ENCODE measurements around the gene AOAH. TPM values are rescaled to one million over a fixed set of nuclear protein-coding genes. Genes with fewer than 3 reads are reported as not detected.

The AOAH gene
- total RNA-seq, 1 experiment from 2014 or later = not detected

GRCh38 chr7:36565792-36566356 is 158.4 kb downstream of the AOAH start:
- ChIA-PET POLR2A (interaction anchor here (0.7 to 0.9 kb wide), 3 partner anchors 11 to 615 kb away, joined by 3 to 4 read pairs (median 3); no protein-coding TSS in a partner anchor), CTCF (interaction anchor here (0.7 to 0.8 kb wide), 4 partner anchors 22 to 436 kb away, joined by 3 to 4 read pairs (median 4); no protein-coding TSS in a partner anchor)
- no TSS peak for BruUV-seq (replicated peaks)
- H3K4me1 Mint-ChIP-seq (ENCODE audit: insufficient read depth, unreplicated experiment) = peaks cover 16% of the 10 kb centered on the region
- TF ChIP-seq CTCF (IDR thresholded peaks at IDR 0.05; ENCODE audit: unreplicated experiment) = no peak
- intact Hi-C loops (cut with micrococcal nuclease) = no loop called here
- peak overlapping the region; percentile 68 for H3K27ac Mint-ChIP-seq (ENCODE audit: low read depth, unreplicated experiment)
- no peaks in the 10 kb centered on the region for H3K27me3 Mint-ChIP-seq (ENCODE audit: insufficient read depth, unreplicated experiment)
- DNase-seq (ENCODE audit: unreplicated experiment) = peak; percentile 62
- no peak overlapping the region for H3K4me3 Mint-ChIP-seq (ENCODE audit: unreplicated experiment)
- H3K36me3 Mint-ChIP-seq (ENCODE audit: insufficient read depth, unreplicated experiment) = no peaks in the 10 kb centered on the region
- no peaks in the 10 kb centered on the region for H3K9me3 Mint-ChIP-seq (ENCODE audit: unreplicated experiment)

- Mint-ChIP-seq H3K36me3 (ENCODE audit: insufficient read depth, unreplicated experiment) (no peaks in the 10 kb centered on the region), H3K4me3 (ENCODE audit: unreplicated experiment) (no peak overlapping the region), H3K9me3 (ENCODE audit: unreplicated experiment) (no peaks in the 10 kb centered on the region), H3K4me1 (ENCODE audit: insufficient read depth, unreplicated experiment) (peaks cover 16% of the 10 kb centered on the region), H3K27ac (ENCODE audit: low read depth, unreplicated experiment) (no peak overlapping the region), H3K27me3 (ENCODE audit: insufficient read depth, unreplicated experiment) (no peaks in the 10 kb centered on the region)
- no peak for DNase-seq (ENCODE audit: unreplicated experiment)
- BruUV-seq (replicated peaks) = no TSS peak
- ChIA-PET POLR2A (no interaction called here), CTCF (interaction anchor here (0.6 to 1.2 kb wide), 2 partner anchors 41 to 81 kb away, joined by 3 to 5 read pairs; no protein-coding TSS in a partner anchor)
- no peak for TF ChIP-seq CTCF (IDR thresholded peaks at IDR 0.05; ENCODE audit: unreplicated experiment)
- intact Hi-C loops (cut with micrococcal nuclease) = no loop called here
Observed at GRCh38 chr7:36564489-36564888, 159.8 kb downstream of the AOAH start.

- TF ChIP-seq CTCF (IDR thresholded peaks at IDR 0.05; ENCODE audit: unreplicated experiment) = no peak
- Mint-ChIP-seq H3K4me1 (ENCODE audit: insufficient read depth, unreplicated experiment) (peaks cover 16% of the 10 kb centered on the region), H3K27ac (ENCODE audit: low read depth, unreplicated experiment) (no peak overlapping the region), H3K4me3 (ENCODE audit: unreplicated experiment) (no peak overlapping the region), H3K36me3 (ENCODE audit: insufficient read depth, unreplicated experiment) (no peaks in the 10 kb centered on the region), H3K9me3 (ENCODE audit: unreplicated experiment) (no peaks in the 10 kb centered on the region), H3K27me3 (ENCODE audit: insufficient read depth, unreplicated experiment) (no peaks in the 10 kb centered on the region)
- ChIA-PET CTCF (interaction anchor here (0.6 to 1.3 kb wide), 4 partner anchors 42 to 106 kb away, joined by 3 to 6 read pairs (median 4); no protein-coding TSS in a partner anchor), POLR2A (interaction anchor here (0.7 kb wide), 1 partner anchor 40 kb away, joined by 3 read pairs; no protein-coding TSS in a partner anchor)
- peak; percentile 35 for DNase-seq (ENCODE audit: unreplicated experiment)
- intact Hi-C loops (cut with micrococcal nuclease) = no loop called here
- BruUV-seq (replicated peaks) = no TSS peak
Observed at GRCh38 chr7:36563706-36564327, 160.5 kb downstream of the AOAH start.

- no peaks in the 10 kb centered on the region for H3K9me3 Mint-ChIP-seq (ENCODE audit: unreplicated experiment)
- BruUV-seq (replicated peaks) = no TSS peak
- H3K27me3 Mint-ChIP-seq (ENCODE audit: insufficient read depth, unreplicated experiment) = no peaks in the 10 kb centered on the region
- H3K4me3 Mint-ChIP-seq (ENCODE audit: unreplicated experiment) = no peak overlapping the region
- H3K36me3 Mint-ChIP-seq (ENCODE audit: insufficient read depth, unreplicated experiment) = no peaks in the 10 kb centered on the region
- no peak overlapping the region for H3K27ac Mint-ChIP-seq (ENCODE audit: low read depth, unreplicated experiment)
- POLR2A ChIA-PET = no interaction called here
- H3K4me1 Mint-ChIP-seq (ENCODE audit: insufficient read depth, unreplicated experiment) = peaks cover 16% of the 10 kb centered on the region
- no peak for DNase-seq (ENCODE audit: unreplicated experiment)
- CTCF ChIA-PET = no interaction called here
- TF ChIP-seq CTCF (IDR thresholded peaks at IDR 0.05; ENCODE audit: unreplicated experiment) = no peak
- intact Hi-C loops (cut with micrococcal nuclease) = no loop called here
Observed at GRCh38 chr7:36562121-36562520, 162.2 kb downstream of the AOAH start.
